Liver (tissue), 9 donors: ENCODE data around the gene CDK17. TPM values are rescaled to one million over a fixed set of nuclear protein-coding genes. Genes with fewer than 3 reads are reported as not detected.
"Not testable (repeated sequence)": the region's sequence is repeated elsewhere in the genome, so short reads cannot be mapped to it uniquely, and the experiment has no call there.

Experiments
- DNase-seq: peaks from one replicate; pipeline ENCODE4 v3.0.0-alpha.2; 2017; ENCODE audit warnings: low spot score
- H3K27ac ChIP-seq, 2 donors: one replicate each; pipeline ENCODE4 v1.7.0; 2013; ENCODE audit warnings: inconsistent platforms in 2 of 2, low read length in 2 of 2, control low read depth in 1 of 2, low read depth in 1 of 2, mild to moderate bottlenecking in 1 of 2
- H3K27me3 ChIP-seq, 4 donors: one replicate each; pipeline versions ENCODE4 v1.6.1 to v1.7.0; 2013; ENCODE audit warnings: low read length in 3 of 4, inconsistent platforms in 1 of 4, mild to moderate bottlenecking in 1 of 4, moderate library complexity in 1 of 4; ENCODE audit not compliant: control insufficient read depth in 4 of 4, insufficient read depth in 4 of 4
- H3K36me3 ChIP-seq, 4 donors: one replicate each; pipeline versions ENCODE4 v1.6.1 to v1.7.0; 2013; ENCODE audit warnings: low read length in 3 of 4, mild to moderate bottlenecking in 3 of 4, low read depth in 1 of 4, moderate library complexity in 1 of 4; ENCODE audit not compliant: control insufficient read depth in 4 of 4, insufficient read depth in 3 of 4
- H3K4me1 ChIP-seq, 4 donors: one replicate each; pipeline versions ENCODE4 v1.6.1 to v1.7.0; 2013; ENCODE audit warnings: low read length in 3 of 4, mild to moderate bottlenecking in 3 of 4, moderate library complexity in 1 of 4; ENCODE audit not compliant: control insufficient read depth in 4 of 4, insufficient read depth in 4 of 4
- H3K4me3 ChIP-seq, 3 donors: one replicate each; pipeline versions ENCODE4 v1.6.1 to v1.7.0; 2013; ENCODE audit warnings: low read length in 3 of 3, control low read depth in 1 of 3, low read depth in 1 of 3, mild to moderate bottlenecking in 1 of 3
- H3K9ac ChIP-seq, 2 donors: one replicate each; pipeline ENCODE4 v1.7.0; 2013; ENCODE audit warnings: low read length in 2 of 2, mild to moderate bottlenecking in 2 of 2, moderate library complexity in 2 of 2, control low read depth in 1 of 2, low read depth in 1 of 2
- H3K9me3 ChIP-seq, 4 donors: one replicate each; pipeline versions ENCODE4 v1.6.1 to v1.7.0; 2013; ENCODE audit warnings: low read length in 3 of 4; ENCODE audit not compliant: control insufficient read depth in 4 of 4
- ATF3 ChIP-seq: IDR thresholded peaks from 2 replicates; pipeline ENCODE4 v1.6.1; 2016; ENCODE audit warnings: antibody characterized with exemption
- CTCF ChIP-seq: fragments of 150-350 bp; IDR thresholded peaks from 2 replicates; pipeline ENCODE4 v1.5.1; 2017; ENCODE audit warnings: improper control_type of control experiment, low read depth, low read length; ENCODE audit not compliant: missing input control
- EGR1 ChIP-seq, 2 donors: IDR thresholded peaks; 2 replicates each; pipeline ENCODE4 v1.6.1; 2016 to 2018; ENCODE audit warnings: antibody characterized with exemption in 2 of 2, low read depth in 2 of 2
- FOXA1 ChIP-seq: IDR thresholded peaks from 2 replicates; pipeline ENCODE4 v1.6.1; 2016; ENCODE audit warnings: antibody characterized with exemption
- FOXA2 ChIP-seq: IDR thresholded peaks from 2 replicates; pipeline ENCODE4 v1.6.1; 2016; ENCODE audit warnings: antibody characterized with exemption
- GABPA ChIP-seq, 2 donors: IDR thresholded peaks in 1 of 2; conservative IDR thresholded peaks in 1 of 2; 2 replicates each; pipeline ENCODE4 v1.6.1; 2016; ENCODE audit warnings: antibody characterized with exemption in 2 of 2, mild to moderate bottlenecking in 1 of 2, moderate library complexity in 1 of 2
- HNF4G ChIP-seq: IDR thresholded peaks from 2 replicates; pipeline ENCODE4 v1.6.1; 2016; ENCODE audit warnings: antibody characterized with exemption
- JUND ChIP-seq, 2 donors: IDR thresholded peaks; 2 replicates each; pipeline ENCODE4 v1.6.1; 2016; ENCODE audit warnings: antibody characterized with exemption in 2 of 2
- MAX ChIP-seq: IDR thresholded peaks from 2 replicates; pipeline ENCODE4 v1.6.1; 2016; ENCODE audit warnings: antibody characterized with exemption
- RAD21 ChIP-seq, 2 donors: IDR thresholded peaks; 2 replicates each; pipeline ENCODE4 v1.6.1; 2016; ENCODE audit warnings: antibody characterized with exemption in 2 of 2, mild to moderate bottlenecking in 2 of 2
- SP1 ChIP-seq: IDR thresholded peaks from 2 replicates; pipeline ENCODE4 v1.6.1; 2018; ENCODE audit warnings: antibody characterized with exemption, mild to moderate bottlenecking
- TAF1 ChIP-seq: conservative IDR thresholded peaks from 2 replicates; pipeline ENCODE4 v1.6.1; 2016; ENCODE audit warnings: antibody characterized with exemption, mild to moderate bottlenecking
- YY1 ChIP-seq: IDR thresholded peaks from 2 replicates; pipeline ENCODE4 v1.6.1; 2016; ENCODE audit warnings: antibody characterized with exemption, mild to moderate bottlenecking
- ZBTB33 ChIP-seq: IDR thresholded peaks from 2 replicates; pipeline ENCODE4 v1.6.1; 2016; ENCODE audit warnings: antibody characterized with exemption
- WGBS: extraction: QIAGEN DNeasy Blood & Tissue Kit; methylation state at CpG from one replicate; pipeline ENCODE4 v1.1.7; 2013; 5-methylcytosine and 5-hydroxymethylcytosine counted together
- polyA plus RNA-seq, 2 donors: library from polyadenylated mRNA; stranded (reverse) in 1 of 2; unstranded in 1 of 2; fragments of 200-250 nt in 1 of 2; fragments of >200 nt in 1 of 2; fragmentation: Nextera tagmentation in 1 of 2; extraction: Ambion mirVana in 1 of 2; gene quantifications; one replicate each; pipeline versions ENCODE4 v1.2.1 to v1.2.3, GENCODE V29; 2013 to 2015
- total RNA-seq, 2 donors: library from RNA; depleted of rRNA; stranded (reverse); fragments of >200 nt; gene quantifications; one replicate each; pipeline ENCODE4 v1.2.3, GENCODE V29; 2014
- donor health status: healthy.
- donor health status: healthy.
- donor health status: healthy.
- donor health status: healthy.
- donor health status: healthy.

Gene CDK17
- total and polyA plus RNA-seq, 4 donors = 4.8 to 25.2 (median 14.9) TPM

DNA sequence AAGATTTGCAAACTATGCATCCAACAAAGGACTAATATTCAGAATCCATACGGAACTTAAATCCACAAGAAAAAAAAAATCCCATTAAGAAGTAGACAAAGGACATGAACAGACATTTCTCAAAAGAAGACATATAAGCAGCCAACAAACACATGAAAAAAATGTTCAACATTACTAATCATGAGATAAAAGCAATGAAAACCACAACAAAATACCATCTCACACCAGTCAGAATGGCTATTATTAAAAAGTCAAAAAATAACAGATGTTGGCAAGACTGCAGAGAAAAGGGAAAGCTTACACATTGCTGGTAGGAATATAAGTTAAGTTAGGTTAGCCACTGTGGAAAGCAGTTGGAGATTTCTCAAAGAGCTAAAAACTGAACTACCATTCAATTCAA is 16.2 kb downstream of the CDK17 start:
- WGBS = 92% methylated on average over 1 of the region's 1 CpG
- DNase-seq = no peak
- no peak overlapping the region for H3K9ac ChIP-seq
- no peaks in the 10 kb centered on the region for H3K9me3 ChIP-seq
- H3K4me3 ChIP-seq = no peak overlapping the region
- no peaks in the 10 kb centered on the region for H3K27me3 ChIP-seq
- H3K36me3 ChIP-seq = no peaks in the 10 kb centered on the region
- no peak overlapping the region for H3K27ac ChIP-seq
- TF ChIP-seq RAD21 (IDR thresholded peaks at IDR 0.05) (no peak), FOXA1 (no peak), HNF4G (no peak), TAF1 (no peak), JUND (IDR thresholded peaks at IDR 0.05) (no peak), ATF3 (no peak), MAX (no peak)
- peaks cover 0 to 2% (median under 1%) of the 10 kb centered on the region in 4 donors for H3K4me1 ChIP-seq

DNA sequence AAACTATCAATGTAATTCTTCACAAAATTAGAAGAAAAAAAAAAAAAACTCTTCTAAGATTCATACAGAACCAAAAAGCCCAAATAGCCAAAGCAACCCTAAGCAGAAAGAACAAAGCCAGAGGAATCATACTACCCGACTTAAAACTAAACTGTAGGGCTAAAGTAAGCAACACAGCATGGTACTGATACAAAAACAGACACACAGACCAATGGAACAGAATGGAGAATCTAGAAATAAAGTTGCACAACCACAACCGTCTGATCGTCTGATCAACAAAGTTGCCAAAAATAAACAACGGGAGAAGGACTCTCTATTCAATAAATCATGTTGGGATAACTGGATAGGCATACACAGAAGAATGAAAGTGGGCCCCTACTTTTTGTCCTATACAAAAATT is 16.9 kb downstream of the CDK17 start:
- Histone ChIP-seq H3K36me3 (no peaks in the 10 kb centered on the region), H3K4me1 (peaks cover 0 to 2% (median under 1%) of the 10 kb centered on the region in 4 donors), H3K9me3 (no peaks in the 10 kb centered on the region), H3K4me3 (no peak overlapping the region), H3K27me3 (no peaks in the 10 kb centered on the region), H3K27ac (no peak overlapping the region), H3K9ac (no peak overlapping the region)
- TF ChIP-seq YY1 (no peak), FOXA2 (no peak), SP1 (no peak), HNF4G (no peak), CTCF (no peak), RAD21 (IDR thresholded peaks at IDR 0.05) (no peak), ZBTB33 (no peak), GABPA (IDR thresholded peaks at IDR 0.05 in 1 of 2, conservative IDR thresholded peaks at IDR 0.05 in 1 of 2) (no peak), EGR1 (IDR thresholded peaks at IDR 0.05; ENCODE audit: low read depth in 2 of 2) (no peak), ATF3 (no peak), TAF1 (no peak), FOXA1 (no peak)
- WGBS = 46% methylated on average over 4 of the region's 4 CpGs
- no peak for DNase-seq

GRCh38 chr12:96379743-96380142 is 20.5 kb downstream of the CDK17 start:
- DNase-seq, H3K36me3 ChIP-seq, H3K9ac ChIP-seq, H3K9me3 ChIP-seq, H3K27ac ChIP-seq, H3K4me1 ChIP-seq, H3K4me3 ChIP-seq, H3K27me3 ChIP-seq: not testable (repeated sequence)
- 97% methylated on average over 4 of the region's 4 CpGs for WGBS
